ENCODE measurements around the gene ADGRD2.

The ADGRD2 gene

GRCh38 chr9:124522121-124523098 is 72.2 kb downstream of the ADGRD2 start:
- TF ChIP-seq CTCF (IDR thresholded peaks at IDR 0.05; ENCODE audit: low read length, missing control alignments) = no peak
- DNase-seq (ENCODE audit: low read depth) = no peak
- H3K4me3 ChIP-seq (replicated peaks; ENCODE audit: low read depth, low read length) = no peak overlapping the region

GRCh38 chr9:124526174-124526573 is 75.9 kb downstream of the ADGRD2 start:
- no peak overlapping the region for H3K4me3 ChIP-seq (replicated peaks; ENCODE audit: low read depth, low read length)

GRCh38 chr9:124527781-124528180 is 77.5 kb downstream of the ADGRD2 start:
- no peak for DNase-seq (ENCODE audit: low read depth)
- no peak overlapping the region for H3K4me3 ChIP-seq (replicated peaks; ENCODE audit: low read depth, low read length)
- TF ChIP-seq CTCF (IDR thresholded peaks at IDR 0.05; ENCODE audit: low read length, missing control alignments) = no peak

More at GRCh38 chr9:124526174-124526573, 75.9 kb downstream of the ADGRD2 start:
- TF ChIP-seq CTCF (IDR thresholded peaks at IDR 0.05; ENCODE audit: low read length, missing control alignments) = no peak
- DNase-seq (ENCODE audit: low read depth) = no peak
